ENCODE data around the gene MPO. TPM values are rescaled to one million over a fixed set of nuclear protein-coding genes. Genes with fewer than 3 reads are reported as not detected.

Gene MPO
- total RNA-seq, 1 experiment from 2014 or later = not detected

DNA sequence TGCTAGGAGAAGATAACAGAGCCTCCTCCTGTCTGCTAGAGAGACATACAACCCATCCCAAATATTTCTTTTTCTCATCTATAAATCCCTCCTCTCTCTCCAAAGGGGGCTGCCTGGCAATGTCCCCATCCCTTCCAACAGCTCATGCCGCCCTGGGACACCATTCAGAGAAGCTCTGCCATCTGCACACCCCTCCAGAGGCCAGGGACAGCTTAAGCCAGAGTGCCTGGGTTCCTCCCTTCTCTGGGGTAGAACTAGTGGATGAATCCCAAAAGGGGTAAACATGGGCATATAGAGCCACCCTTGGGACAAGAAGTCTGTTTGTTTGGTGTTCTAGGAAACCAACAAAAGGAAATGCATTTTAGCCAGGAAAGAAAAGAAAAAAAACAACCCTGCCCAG, 44.9 kb downstream of the MPO start:
- intact Hi-C loops (cut with micrococcal nuclease) = no loop called here
- ChIA-PET RAD21 (ENCODE audit: low non-redundant PET in 1 of 2, low total read pairs in 2 of 2, uncharacterized antibody in 2 of 2, unreplicated experiment in 2 of 2) (no interaction called here), POLR2A (interaction anchor here (1.2 to 1.6 kb wide), 2 partner anchors 14 to 17 kb away, joined by 3 to 4 read pairs; partner anchors contain the start of gene MKS1), CTCF (interaction anchor here (0.8 to 2.4 kb wide), 4 partner anchors 10 to 36 kb away, joined by 3 to 12 read pairs (median 4); no protein-coding TSS in a partner anchor)
- H4K20me1 ChIP-seq (ENCODE audit: insufficient read depth) = no peaks in the 10 kb centered on the region
- DNase-seq (ENCODE audit: low read depth, low spot score) (no peak), ATAC-seq (no peak)
- no peak overlapping the region for H3K27ac ChIP-seq (ENCODE audit: low read depth, low read length)
- H3K4me2 ChIP-seq (ENCODE audit: low read length) = no peak overlapping the region
- H3K9ac ChIP-seq (ENCODE audit: low read length) = no peak overlapping the region
- no peaks in the 10 kb centered on the region for H3K9me2 ChIP-seq (ENCODE audit: insufficient read depth)
- TF ChIP-seq, protein P1, sequence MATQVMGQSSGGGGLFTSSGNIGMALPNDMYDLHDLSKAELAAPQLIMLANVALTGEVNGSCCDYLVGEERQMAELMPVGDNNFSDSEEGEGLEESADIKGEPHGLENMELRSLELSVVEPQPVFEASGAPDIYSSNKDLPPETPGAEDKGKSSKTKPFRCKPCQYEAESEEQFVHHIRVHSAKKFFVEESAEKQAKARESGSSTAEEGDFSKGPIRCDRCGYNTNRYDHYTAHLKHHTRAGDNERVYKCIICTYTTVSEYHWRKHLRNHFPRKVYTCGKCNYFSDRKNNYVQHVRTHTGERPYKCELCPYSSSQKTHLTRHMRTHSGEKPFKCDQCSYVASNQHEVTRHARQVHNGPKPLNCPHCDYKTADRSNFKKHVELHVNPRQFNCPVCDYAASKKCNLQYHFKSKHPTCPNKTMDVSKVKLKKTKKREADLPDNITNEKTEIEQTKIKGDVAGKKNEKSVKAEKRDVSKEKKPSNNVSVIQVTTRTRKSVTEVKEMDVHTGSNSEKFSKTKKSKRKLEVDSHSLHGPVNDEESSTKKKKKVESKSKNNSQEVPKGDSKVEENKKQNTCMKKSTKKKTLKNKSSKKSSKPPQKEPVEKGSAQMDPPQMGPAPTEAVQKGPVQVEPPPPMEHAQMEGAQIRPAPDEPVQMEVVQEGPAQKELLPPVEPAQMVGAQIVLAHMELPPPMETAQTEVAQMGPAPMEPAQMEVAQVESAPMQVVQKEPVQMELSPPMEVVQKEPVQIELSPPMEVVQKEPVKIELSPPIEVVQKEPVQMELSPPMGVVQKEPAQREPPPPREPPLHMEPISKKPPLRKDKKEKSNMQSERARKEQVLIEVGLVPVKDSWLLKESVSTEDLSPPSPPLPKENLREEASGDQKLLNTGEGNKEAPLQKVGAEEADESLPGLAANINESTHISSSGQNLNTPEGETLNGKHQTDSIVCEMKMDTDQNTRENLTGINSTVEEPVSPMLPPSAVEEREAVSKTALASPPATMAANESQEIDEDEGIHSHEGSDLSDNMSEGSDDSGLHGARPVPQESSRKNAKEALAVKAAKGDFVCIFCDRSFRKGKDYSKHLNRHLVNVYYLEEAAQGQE (IDR thresholded peaks at IDR 0.05; ENCODE audit: low read depth) = no peak
- TF ChIP-seq ELF1 (IDR thresholded peaks at IDR 0.05; ENCODE audit: borderline replicate concordance, low read depth) = no peak
- no peak for TF ChIP-seq ZNF274 (IDR thresholded peaks at IDR 0.05; ENCODE audit: low read depth, low read length)
- TF ChIP-seq EGR1 (IDR thresholded peaks at IDR 0.05; ENCODE audit: low read depth) = no peak
- no peak for TF ChIP-seq FOSL1 (IDR thresholded peaks at IDR 0.05; ENCODE audit: low read depth)
- TF ChIP-seq POLR2AphosphoS5 (IDR thresholded peaks at IDR 0.05; ENCODE audit: low read depth, low read length) = no peak
- peaks cover 68% of the 10 kb centered on the region for H3K27me3 ChIP-seq (ENCODE audit: insufficient read depth, low read length)
- no TSS peak for BruUV-seq (replicated peaks)
- peaks cover 0 to 6% of the 10 kb centered on the region in 2 experiments; a peak in 1 of 4 replicates for H3K4me1 ChIP-seq (ENCODE audit: control insufficient read depth in 1 of 2, insufficient read depth in 2 of 2, low read length in 2 of 2)
- H3K79me2 ChIP-seq (ENCODE audit: insufficient read depth, low read length) = no peaks in the 10 kb centered on the region
- H3K36me3 ChIP-seq (ENCODE audit: control insufficient read depth in 1 of 2, insufficient read depth in 2 of 2, low read length in 2 of 2) = no peaks in the 10 kb centered on the region
- H3K4me3 ChIP-seq (replicated peaks in 1 of 2; ENCODE audit: low read depth in 1 of 2, low read length in 2 of 2) = no peak overlapping the region
- no peak overlapping the region for H2AFZ ChIP-seq (ENCODE audit: low read depth, low read length, poor library complexity, severe bottlenecking)
- H3K9me3 ChIP-seq (ENCODE audit: control insufficient read depth in 1 of 2, insufficient read depth in 1 of 2, low read depth in 1 of 2, low read length in 2 of 2) = no peaks in the 10 kb centered on the region

GRCh38 chr17:58234512-58234911, 46.2 kb downstream of the MPO start:
- no peaks in the 10 kb centered on the region for H3K36me3 ChIP-seq (ENCODE audit: control insufficient read depth in 1 of 2, insufficient read depth in 2 of 2, low read length in 2 of 2)
- H3K4me3 ChIP-seq (replicated peaks in 1 of 2; ENCODE audit: low read depth in 1 of 2, low read length in 2 of 2) = no peak overlapping the region
- no peaks in the 10 kb centered on the region for H3K9me2 ChIP-seq (ENCODE audit: insufficient read depth)
- POLR2A ChIA-PET = no interaction called here
- no TSS peak for BruUV-seq (replicated peaks)
- ATAC-seq = no peak
- intact Hi-C loops (cut with micrococcal nuclease) = no loop called here
- CTCF ChIA-PET = no interaction called here
- no peaks in the 10 kb centered on the region for H4K20me1 ChIP-seq (ENCODE audit: insufficient read depth)
- DNase-seq (ENCODE audit: low read depth, low spot score) = no peak
- no peaks in the 10 kb centered on the region for H3K9me3 ChIP-seq (ENCODE audit: control insufficient read depth in 1 of 2, insufficient read depth in 1 of 2, low read depth in 1 of 2, low read length in 2 of 2)
- RAD21 ChIA-PET (ENCODE audit: low non-redundant PET in 1 of 2, low total read pairs in 2 of 2, uncharacterized antibody in 2 of 2, unreplicated experiment in 2 of 2) = no interaction called here
- H3K4me2 ChIP-seq (ENCODE audit: low read length) = no peak overlapping the region
- no peak overlapping the region for H2AFZ ChIP-seq (ENCODE audit: low read depth, low read length, poor library complexity, severe bottlenecking)
- no peaks in the 10 kb centered on the region for H3K79me2 ChIP-seq (ENCODE audit: insufficient read depth, low read length)
- no peak overlapping the region for H3K9ac ChIP-seq (ENCODE audit: low read length)
- no peak overlapping the region for H3K27ac ChIP-seq (ENCODE audit: low read depth, low read length)
- TF ChIP-seq EZH2 (IDR thresholded peaks at IDR 0.05) (no peak), SIN3A (IDR thresholded peaks at IDR 0.05; ENCODE audit: low read depth) (no peak), EGR1 (IDR thresholded peaks at IDR 0.05; ENCODE audit: low read depth) (no peak), CBX3 (IDR thresholded peaks at IDR 0.05; ENCODE audit: low read depth) (no peak), POLR2AphosphoS5 (IDR thresholded peaks at IDR 0.05; ENCODE audit: low read depth, low read length) (no peak), SRF (IDR thresholded peaks at IDR 0.05; ENCODE audit: low read depth) (no peak)
- H3K4me1 ChIP-seq (ENCODE audit: control insufficient read depth in 1 of 2, insufficient read depth in 2 of 2, low read length in 2 of 2) = peaks cover 0 to 6% of the 10 kb centered on the region in 2 experiments; a peak in 1 of 4 replicates
- peaks cover 55% of the 10 kb centered on the region for H3K27me3 ChIP-seq (ENCODE audit: insufficient read depth, low read length)
